Kidney epithelial cell (primary cell): ENCODE results near the gene TBC1D5. TPM values are rescaled to one million over a fixed set of nuclear protein-coding genes. Genes with fewer than 3 reads are reported as not detected.

Experiments used
- DNase-seq: peaks from one replicate; pipeline ENCODE4 v3.0.0-alpha.2; 2010; ENCODE audit warnings: low read depth
- H3K27me3 ChIP-seq: 2 replicates; pipeline ENCODE4 v1.6.0; 2011; ENCODE audit warnings: low read length; ENCODE audit not compliant: control insufficient read depth, insufficient read depth
- H3K36me3 ChIP-seq: 2 replicates; pipeline ENCODE4 v1.5.1; 2011; ENCODE audit warnings: low read length; ENCODE audit not compliant: control insufficient read depth, insufficient read depth
- H3K4me3 ChIP-seq: 2 replicates; pipeline ENCODE4 v1.5.1; 2011; ENCODE audit warnings: low read depth, mild to moderate bottlenecking, control low read depth, low read length
- total RNA-seq: library from RNA; depleted of rRNA; stranded (reverse); fragments of >200 nt; gene quantifications from 2 replicates; pipeline ENCODE4 v1.2.3, GENCODE V29; 2015
- TF ChIP-seq, protein P1 (sequence below): IDR thresholded peaks from 2 replicates; pipeline ENCODE4 v1.5.1; 2011; ENCODE audit warnings: mild to moderate bottlenecking, moderate library complexity, low read length, control low read depth, inconsistent platforms; ENCODE audit not compliant: insufficient read depth, poor library complexity, severe bottlenecking

Gene TBC1D5
- total RNA-seq, 1 donor from 2014 or later, result 100 TPM

DNA sequence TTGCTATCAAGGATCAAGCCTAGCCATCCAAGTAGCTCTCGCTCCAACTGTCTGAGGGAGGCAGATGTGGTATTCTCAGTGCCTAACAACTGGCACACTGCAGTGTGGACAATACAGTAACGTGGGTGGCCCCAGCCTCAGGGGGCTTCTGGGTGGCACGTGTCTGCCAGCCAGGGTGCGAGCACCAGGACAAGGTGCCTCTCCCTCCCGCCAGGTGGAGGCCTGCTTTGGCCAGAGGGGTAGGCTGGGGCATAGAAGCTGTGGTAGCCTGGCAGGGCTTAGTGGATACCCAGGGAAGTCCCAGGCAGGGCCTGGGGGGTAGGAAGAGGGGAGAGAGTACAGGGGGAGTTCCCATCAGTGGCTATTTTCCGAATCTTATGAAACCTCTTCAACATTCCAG lies 623.7 kb downstream of the TBC1D5 start:
- no peak for DNase-seq
- no peak overlapping the region for H3K4me3 ChIP-seq
- no peaks in the 10 kb centered on the region for H3K36me3 ChIP-seq
- no peaks in the 10 kb centered on the region for H3K27me3 ChIP-seq
- TF ChIP-seq, protein P1, sequence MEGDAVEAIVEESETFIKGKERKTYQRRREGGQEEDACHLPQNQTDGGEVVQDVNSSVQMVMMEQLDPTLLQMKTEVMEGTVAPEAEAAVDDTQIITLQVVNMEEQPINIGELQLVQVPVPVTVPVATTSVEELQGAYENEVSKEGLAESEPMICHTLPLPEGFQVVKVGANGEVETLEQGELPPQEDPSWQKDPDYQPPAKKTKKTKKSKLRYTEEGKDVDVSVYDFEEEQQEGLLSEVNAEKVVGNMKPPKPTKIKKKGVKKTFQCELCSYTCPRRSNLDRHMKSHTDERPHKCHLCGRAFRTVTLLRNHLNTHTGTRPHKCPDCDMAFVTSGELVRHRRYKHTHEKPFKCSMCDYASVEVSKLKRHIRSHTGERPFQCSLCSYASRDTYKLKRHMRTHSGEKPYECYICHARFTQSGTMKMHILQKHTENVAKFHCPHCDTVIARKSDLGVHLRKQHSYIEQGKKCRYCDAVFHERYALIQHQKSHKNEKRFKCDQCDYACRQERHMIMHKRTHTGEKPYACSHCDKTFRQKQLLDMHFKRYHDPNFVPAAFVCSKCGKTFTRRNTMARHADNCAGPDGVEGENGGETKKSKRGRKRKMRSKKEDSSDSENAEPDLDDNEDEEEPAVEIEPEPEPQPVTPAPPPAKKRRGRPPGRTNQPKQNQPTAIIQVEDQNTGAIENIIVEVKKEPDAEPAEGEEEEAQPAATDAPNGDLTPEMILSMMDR, result no peak

GRCh38 chr3:17116007-17116600 lies 626.3 kb downstream of the TBC1D5 start:
- no peak for DNase-seq
- Histone ChIP-seq H3K4me3 (no peak overlapping the region), H3K36me3 (no peaks in the 10 kb centered on the region), H3K27me3 (no peaks in the 10 kb centered on the region)
- TF ChIP-seq, protein P1, result no peak

GRCh38 chr3:17115186-17115585 lies 627.2 kb downstream of the TBC1D5 start:
- Histone ChIP-seq H3K4me3 (no peak overlapping the region), H3K27me3 (no peaks in the 10 kb centered on the region), H3K36me3 (no peaks in the 10 kb centered on the region)
- TF ChIP-seq, protein P1, result no peak
- DNase-seq, result peak; percentile 16

- TF ChIP-seq, protein P1, result no peak
- Histone ChIP-seq H3K4me3 (no peak overlapping the region), H3K36me3 (no peaks in the 10 kb centered on the region), H3K27me3 (no peaks in the 10 kb centered on the region)
- no peak for DNase-seq
These were observed 630.8 kb downstream of the TBC1D5 start for GRCh38 chr3:17111586-17111985.

GRCh38 chr3:17110660-17111396 lies 631.6 kb downstream of the TBC1D5 start:
- no peaks in the 10 kb centered on the region for H3K27me3 ChIP-seq
- no peak for DNase-seq
- H3K36me3 ChIP-seq, result no peaks in the 10 kb centered on the region
- H3K4me3 ChIP-seq, result no peak overlapping the region
- TF ChIP-seq, protein P1, result no peak
